Measurements from ENCODE around the gene CYSRT1.

GRCh38 chr9:137198902-137199283 lies 26.1 kb upstream of the CYSRT1 start:
- TF ChIP-seq EZH2 (IDR thresholded peaks at IDR 0.05; ENCODE audit: insufficient read depth, poor library complexity, severe bottlenecking) (no peak), EZH2phosphoT487 (IDR thresholded peaks at IDR 0.05; ENCODE audit: insufficient read depth, low read depth) (no peak)

Measured in GM23248 (cell line).